Medulla oblongata (tissue), 1 donor: ENCODE measurements around the gene PTPRD.
"Not testable (repeated sequence)": the region's sequence is repeated elsewhere in the genome, so short reads cannot be mapped to it uniquely, and the experiment has no call there.

Experiments used
- DNase-seq: peaks from one replicate; pipeline ENCODE4 v3.0.0-alpha.2; 2015; ENCODE audit errors: extremely low spot score

PTPRD gene

GRCh38 chr9:10479172-10479571 is 133.6 kb downstream of the PTPRD start:
- no peak for DNase-seq

GRCh38 chr9:10449201-10449617 is 163.6 kb downstream of the PTPRD start:
- not testable (repeated sequence) for DNase-seq

- no peak for DNase-seq
Measured at GRCh38 chr9:10447036-10447435, 165.8 kb downstream of the PTPRD start.

- DNase-seq: no peak
Measured at GRCh38 chr9:10443868-10444204, 169.0 kb downstream of the PTPRD start.

- DNase-seq: no peak
Measured at GRCh38 chr9:10443181-10443867, 169.5 kb downstream of the PTPRD start.

GRCh38 chr9:10438955-10439354 is 173.8 kb downstream of the PTPRD start:
- DNase-seq: no peak

GRCh38 chr9:10436756-10437155 is 176.0 kb downstream of the PTPRD start:
- no peak for DNase-seq

- no peak for DNase-seq
Measured at GRCh38 chr9:10434412-10434811, 178.4 kb downstream of the PTPRD start.

GRCh38 chr9:10411272-10411671 is 201.5 kb downstream of the PTPRD start:
- no peak for DNase-seq

- no peak for DNase-seq
Measured at GRCh38 chr9:10403283-10403682, 209.5 kb downstream of the PTPRD start.

GRCh38 chr9:10396615-10397014 is 216.2 kb downstream of the PTPRD start:
- DNase-seq: no peak

GRCh38 chr9:10387282-10387681 is 225.5 kb downstream of the PTPRD start:
- no peak for DNase-seq

GRCh38 chr9:10371824-10372223 is 241.0 kb downstream of the PTPRD start:
- DNase-seq: no peak

- peak; percentile 60 for DNase-seq
Measured at GRCh38 chr9:10366171-10366779, 246.5 kb downstream of the PTPRD start.

GRCh38 chr9:10354591-10354990 is 258.2 kb downstream of the PTPRD start:
- DNase-seq: no peak

GRCh38 chr9:10345621-10346020 is 267.2 kb downstream of the PTPRD start:
- DNase-seq: not testable (repeated sequence)

- no peak for DNase-seq
Measured at GRCh38 chr9:10341057-10341456, 271.7 kb downstream of the PTPRD start.

- DNase-seq: no peak
Measured at GRCh38 chr9:10339152-10339551, 273.6 kb downstream of the PTPRD start.

GRCh38 chr9:10331157-10331556 is 281.6 kb downstream of the PTPRD start:
- DNase-seq: no peak

- no peak for DNase-seq
Measured at GRCh38 chr9:10282084-10282483, 330.7 kb downstream of the PTPRD start.

- DNase-seq: no peak
Measured at GRCh38 chr9:10274988-10275387, 337.8 kb downstream of the PTPRD start.

- no peak for DNase-seq
Measured at GRCh38 chr9:10274175-10274574, 338.6 kb downstream of the PTPRD start.

- no peak for DNase-seq
Measured at GRCh38 chr9:10272830-10273229, 340.0 kb downstream of the PTPRD start.
